CD1c-positive myeloid dendritic cell (primary cell): ENCODE results near the gene BATF.
A peak's percentile ranks its signal among the peaks of the same experiment; 100 is the strongest.

Experiments used
- DNase-seq: peaks from one replicate; pipeline ENCODE4 v3.0.0-alpha.2; 2016; ENCODE audit errors: extremely low spot score

BATF gene

DNA sequence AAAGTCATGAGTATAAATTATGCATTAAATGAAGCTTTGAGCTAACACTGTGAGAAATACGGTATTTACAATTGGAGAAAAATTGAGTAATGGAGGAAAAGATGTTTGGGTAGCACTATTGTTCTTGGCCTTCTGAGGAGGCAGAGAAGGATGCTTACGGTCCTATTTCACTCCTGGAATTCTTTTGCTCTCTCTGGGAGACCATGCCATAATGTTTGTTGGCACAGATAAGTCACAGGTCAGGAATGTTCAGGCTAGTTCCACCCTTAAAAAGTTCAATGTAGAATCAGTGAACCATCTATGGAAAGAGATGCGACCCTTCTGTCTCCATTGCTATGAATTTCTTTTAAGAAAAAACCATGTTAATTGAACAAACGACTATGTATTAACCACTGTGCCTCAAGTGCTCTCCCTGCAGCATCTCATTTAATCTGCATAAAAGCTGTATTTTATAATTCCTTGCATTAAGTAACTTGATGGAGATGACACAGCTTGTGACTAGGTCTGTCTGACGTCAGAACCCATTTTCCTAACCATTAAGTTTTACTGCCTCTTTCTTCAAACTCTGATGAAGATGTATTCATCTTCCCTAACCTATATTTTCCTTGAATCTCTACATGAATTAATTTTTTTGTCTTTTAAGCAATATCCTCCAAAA lies 9.5 kb downstream of the BATF start:
- no peak for DNase-seq

GRCh38 chr14:75533791-75534555 lies 11.7 kb downstream of the BATF start:
- DNase-seq, result no peak

DNA sequence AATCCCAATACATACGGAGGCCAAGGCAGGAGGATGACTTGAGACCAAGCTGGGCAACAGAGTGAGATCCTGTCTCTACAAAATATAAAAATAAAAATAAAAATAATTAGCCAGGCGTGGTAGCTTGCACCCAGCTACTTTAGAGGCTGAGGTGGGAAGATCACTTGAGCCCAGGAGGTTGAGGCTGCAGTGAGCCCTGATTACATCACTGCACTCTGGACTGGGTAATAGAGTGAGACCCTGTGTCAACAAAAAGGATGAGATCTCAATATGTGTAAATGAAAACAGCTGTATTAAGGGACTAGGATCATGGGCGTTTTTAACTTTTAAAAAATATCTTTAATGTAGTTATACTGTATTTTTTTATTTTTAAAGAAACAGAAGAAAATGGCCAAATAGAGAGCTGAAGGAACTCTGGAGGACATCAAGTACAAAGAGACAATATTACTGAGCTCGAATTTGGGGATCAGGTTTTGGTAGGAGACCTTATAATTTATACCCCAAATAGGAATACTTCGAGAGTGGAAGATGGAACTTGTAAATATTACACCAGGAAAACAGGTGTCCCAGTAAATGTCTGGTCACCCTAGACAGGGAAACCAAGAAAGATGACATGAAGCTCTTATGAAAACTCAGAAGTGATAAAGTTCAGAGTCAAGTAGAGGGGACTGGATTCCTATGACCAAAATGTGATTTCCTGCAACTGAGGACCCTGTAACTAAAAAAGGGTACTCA lies 13.1 kb downstream of the BATF start:
- no peak for DNase-seq

DNA sequence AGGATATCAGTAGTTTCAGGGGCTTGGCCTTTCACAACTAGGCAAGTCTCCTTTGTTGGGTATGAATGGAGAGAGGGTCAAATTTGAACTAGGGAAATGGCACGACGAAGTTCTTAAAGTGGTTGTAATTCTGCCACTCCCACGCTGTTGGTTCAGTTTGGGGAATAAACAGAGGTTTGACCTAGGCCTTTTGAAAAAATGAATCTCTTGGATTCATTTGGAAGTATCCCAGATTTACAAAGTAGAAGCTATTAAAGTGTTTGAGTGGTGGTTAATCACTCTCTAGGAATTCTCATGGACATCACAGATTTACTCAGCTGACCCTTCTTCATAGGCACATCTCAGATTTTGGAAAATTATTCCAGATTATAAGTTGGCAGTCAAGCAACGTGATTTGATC lies 14.8 kb downstream of the BATF start:
- no peak for DNase-seq

DNA sequence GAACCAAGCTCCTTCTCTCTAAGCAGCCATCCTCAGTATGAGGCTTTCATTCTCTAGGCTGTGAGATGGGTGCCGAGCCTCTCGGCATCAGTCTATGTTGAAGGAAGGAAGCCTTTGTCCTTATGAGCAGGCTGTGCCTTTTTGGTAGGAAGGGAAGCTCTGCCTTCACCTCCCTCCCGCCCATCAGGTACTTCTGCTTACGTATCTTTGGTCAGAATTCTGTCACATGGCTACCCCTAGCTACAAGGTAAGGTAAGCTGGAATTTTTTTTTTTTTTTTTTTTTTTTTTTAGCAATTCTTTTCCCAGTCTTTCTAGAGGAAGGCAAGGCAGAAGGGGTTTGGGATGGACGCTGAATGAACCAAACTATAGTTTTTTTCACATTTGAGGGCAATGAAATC lies 16.9 kb downstream of the BATF start:
- DNase-seq, result no peak

DNA sequence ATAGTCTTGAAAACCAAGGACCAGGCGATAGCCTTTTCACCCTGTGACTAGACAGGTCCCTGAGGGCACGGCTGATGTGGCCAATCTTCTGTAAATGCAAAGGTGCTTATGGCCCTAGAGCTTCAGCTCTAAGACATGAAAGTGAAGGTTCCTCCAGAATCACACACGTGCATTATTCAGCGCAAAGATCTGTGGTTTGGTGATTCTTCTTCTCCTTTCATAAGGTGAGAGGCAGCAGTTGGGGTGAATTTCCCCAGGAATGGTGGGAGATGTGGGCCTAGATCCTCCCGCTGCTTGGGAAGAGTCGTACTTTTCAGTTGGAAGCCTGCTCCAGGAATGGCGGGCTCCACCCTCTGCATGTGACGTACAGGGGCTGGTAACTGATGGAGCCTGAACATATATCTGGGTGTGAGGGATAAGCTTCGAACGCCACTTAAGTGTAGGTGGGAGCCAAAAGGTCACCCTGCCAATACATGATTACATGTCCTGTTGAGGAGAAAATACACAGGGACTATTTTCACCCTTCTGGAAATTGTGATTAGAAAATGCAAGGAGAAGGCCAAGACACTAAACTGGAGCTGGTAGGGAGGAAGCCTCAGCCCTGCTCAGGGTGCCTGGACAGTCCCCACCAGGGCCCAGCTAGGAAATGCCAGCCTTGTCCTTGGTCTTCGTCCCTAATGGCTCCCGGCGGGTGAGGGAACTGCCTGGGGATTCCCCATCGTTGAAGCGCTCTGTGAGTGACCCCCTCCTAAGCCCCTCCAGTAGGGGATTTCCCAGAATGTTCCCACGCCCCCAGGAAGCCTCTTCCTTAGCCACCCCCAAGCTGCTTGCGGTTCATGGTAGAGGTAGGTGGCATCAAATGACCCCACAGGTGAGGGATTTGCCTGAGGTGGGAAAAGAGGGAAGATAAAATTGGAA lies 17.6 kb downstream of the BATF start:
- DNase-seq, result no peak

DNA sequence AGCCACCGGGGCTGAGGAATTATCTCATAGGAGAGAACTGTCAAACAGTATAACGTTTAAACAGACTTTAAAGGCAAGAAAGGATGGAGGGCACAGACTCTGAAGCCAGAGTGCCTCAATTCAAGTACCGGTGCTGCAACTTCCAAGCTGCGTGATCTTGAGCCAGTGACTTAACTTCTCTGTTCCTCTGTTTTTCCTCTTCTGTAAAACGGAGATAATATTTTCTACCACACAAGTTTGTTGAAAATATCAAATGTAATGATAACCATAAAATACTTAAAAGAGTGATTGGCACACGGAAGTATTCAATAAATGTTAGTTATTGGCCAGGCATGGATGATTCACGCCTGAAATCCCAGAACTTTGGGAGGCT lies 18.2 kb downstream of the BATF start:
- no peak for DNase-seq

DNA sequence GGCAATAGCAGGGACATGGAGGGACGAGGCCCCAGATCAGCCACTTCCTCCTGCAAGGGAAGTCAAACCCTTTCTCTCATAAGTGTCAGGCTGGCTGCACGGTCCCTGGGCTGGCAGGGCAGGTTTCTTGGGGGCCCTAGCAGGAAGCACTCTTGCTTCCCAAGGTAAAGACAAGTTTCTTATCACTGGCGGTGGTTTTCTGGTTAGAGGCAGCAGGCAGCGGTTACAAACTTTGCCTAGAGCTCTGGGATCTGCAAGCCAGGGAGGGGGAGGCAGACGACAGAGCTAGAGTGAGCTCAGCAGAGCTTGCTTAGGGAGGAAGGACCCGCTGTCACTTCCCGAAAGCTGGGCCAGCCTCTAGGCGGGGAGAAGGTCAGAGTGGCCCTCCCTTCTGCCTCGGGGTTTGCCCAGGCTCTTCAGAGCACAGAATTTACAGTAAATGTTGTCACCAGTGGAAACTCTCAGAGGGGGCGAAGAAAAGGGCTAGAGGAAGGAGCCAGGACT lies 20.4 kb downstream of the BATF start:
- peak; percentile 85 for DNase-seq

- no peak for DNase-seq
Measured at GRCh38 chr14:75543253-75543652, 21.0 kb downstream of the BATF start.

- DNase-seq, result no peak
Measured at GRCh38 chr14:75543786-75544185, 21.5 kb downstream of the BATF start.

DNA sequence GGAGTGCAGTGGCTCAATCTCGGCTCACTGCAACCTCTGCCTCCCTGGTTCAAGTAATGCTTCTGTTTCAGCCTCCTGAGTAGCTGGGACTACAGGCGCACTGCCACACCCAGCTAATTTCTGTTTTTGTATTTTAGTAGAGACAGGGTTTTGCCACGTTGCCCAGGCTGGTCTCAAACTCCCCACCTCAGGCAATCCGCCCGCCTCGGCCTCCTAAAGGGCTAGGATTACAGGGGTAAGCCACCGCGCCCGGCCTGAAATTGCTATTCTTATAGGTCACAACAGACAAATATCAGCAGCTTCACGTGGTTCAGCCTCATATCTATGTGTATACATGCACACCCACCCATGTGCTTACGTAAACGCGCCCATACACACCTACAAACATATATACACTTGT lies 23.6 kb downstream of the BATF start:
- DNase-seq, result no peak

DNA sequence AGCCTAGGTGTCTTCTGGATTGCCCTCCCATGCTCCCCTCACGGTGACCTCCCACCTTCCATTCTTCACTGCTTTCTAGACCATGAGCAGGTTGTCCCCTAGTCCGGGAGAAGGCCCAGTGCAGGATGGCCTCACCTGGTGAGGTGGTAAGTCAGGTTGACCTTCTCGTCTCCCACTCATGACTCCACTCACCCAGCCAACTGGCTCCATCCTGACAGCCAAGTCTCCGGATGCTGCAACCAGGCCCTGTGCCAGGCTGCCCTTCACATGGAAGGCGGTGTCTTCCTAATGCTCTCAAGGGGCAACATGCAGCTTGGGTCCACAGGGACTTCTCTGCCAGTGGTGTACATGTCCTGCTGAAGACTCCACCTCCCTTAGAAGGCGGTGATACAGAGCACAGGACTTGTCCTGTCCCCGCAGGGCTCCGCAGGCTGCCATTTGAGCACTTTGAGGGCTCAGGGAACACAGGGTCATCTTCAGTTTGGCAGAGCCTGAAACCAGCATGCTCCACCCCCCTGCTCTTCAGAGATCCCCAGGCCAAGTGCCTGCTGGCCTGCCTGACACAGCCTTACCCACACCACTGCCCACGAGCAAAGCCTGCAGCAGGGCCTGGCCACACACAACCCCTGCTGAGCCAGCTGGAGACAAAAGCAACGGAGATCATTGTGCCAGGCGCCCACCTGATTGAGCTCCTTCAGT lies 25.4 kb downstream of the BATF start:
- no peak for DNase-seq

DNA sequence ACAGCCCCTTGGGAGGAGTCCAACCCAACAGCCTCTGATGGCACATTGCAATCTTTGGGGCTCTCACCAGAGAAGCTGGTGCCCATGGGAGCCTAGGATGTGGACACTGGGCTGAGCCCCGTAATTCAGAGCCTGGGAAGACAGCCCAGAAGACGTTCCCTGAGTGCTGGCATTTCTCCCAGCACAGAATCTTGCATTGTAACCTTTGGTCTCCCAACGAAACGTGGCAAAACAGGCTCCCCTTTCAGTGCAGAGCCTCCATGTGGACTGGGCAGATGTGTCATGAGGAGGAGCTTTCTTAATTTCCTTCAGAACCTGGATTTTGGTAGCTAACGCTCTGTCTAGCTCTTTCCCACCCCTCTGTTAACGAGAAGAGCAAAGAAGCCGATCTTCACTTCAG lies 26.3 kb downstream of the BATF start:
- DNase-seq, result no peak

DNA sequence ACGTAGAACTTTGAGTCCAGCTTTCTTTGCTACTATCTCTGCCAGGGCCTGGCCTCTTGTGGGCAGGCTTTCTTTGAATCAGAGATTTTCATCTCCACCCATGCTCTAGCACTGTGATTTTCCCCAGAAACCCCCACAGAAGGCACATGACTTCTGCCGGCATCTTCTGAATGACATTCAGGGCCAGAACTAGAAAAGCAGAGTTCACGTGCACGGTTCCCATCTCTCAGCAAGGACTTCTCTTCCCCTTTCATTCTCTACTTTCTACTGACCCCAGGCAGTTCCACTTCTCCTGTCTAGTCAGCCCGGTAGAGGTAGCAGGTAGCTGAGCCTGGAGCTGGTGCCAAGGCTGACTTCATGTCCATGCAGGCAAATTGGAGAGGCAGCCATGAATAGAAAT lies 26.9 kb downstream of the BATF start:
- peak; percentile 57 for DNase-seq

DNA sequence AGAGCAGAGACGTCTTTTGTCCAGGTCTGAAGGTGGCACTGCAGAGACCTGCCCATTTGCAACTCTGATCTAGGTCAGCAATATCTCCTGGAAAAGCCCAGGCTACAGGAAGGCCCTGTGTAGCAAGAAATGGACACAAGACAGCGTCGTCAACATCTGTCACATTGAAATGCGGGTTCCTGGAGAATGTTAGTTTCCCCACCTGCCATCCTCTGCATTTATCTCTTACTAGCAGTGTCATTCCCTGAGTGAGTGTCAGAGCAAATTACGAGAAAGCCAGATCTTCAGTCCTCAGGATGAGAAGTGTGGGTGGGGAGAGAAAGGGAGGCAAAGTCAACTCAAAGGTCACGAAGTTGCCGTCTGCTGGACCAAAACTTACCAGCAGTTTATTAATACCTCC lies 28.8 kb downstream of the BATF start:
- no peak for DNase-seq

DNA sequence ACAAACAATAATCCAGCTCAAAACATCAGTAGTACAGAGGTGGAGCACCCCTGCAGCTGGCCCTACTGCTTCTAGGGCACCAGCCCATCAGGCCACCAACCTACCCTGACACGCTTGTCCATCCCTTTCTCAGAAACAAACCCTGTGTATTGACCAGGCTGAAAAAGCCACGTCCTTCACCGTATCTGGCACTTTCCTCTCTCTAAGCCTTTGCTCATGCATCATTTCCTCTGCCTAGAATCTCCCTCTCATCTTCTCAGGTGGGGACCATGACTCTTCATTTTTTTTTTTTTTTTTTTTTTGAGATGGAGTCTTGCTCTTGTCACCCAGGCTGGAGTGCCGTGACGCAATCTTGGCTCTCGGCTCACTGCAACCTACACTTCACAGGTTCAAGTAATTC lies 30.9 kb downstream of the BATF start:
- no peak for DNase-seq

DNA sequence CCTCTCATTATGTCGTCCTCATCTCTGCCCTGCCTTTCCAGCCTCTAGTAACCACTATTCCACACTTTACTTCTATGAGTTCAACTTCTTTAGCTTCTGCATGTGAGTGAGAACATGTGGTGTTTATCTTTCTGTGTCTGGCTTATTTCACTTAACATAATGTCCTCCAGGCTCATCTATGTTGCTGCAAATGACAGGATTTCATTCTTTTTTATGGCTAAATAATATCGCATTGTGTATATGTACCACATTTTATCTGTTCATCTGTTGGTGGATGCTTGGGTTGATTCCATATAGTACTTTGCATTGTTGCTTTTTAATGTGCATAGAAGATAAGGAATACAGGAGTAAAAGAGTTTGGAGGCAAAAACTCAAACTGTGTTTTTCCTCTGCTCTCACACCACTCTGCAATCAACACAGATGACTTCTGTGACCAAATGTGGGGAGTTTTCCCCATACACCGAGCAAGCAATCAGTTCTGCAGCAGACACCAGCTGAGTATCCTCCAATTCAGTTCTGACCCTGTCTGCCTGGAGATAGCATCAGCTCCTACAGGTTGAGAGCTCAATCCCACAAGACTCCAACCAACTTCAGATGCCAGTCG lies 31.6 kb downstream of the BATF start:
- no peak for DNase-seq

GRCh38 chr14:75554482-75554881 lies 32.2 kb downstream of the BATF start:
- DNase-seq, result no peak

GRCh38 chr14:75558440-75558839 lies 36.2 kb downstream of the BATF start:
- DNase-seq, result no peak

DNA sequence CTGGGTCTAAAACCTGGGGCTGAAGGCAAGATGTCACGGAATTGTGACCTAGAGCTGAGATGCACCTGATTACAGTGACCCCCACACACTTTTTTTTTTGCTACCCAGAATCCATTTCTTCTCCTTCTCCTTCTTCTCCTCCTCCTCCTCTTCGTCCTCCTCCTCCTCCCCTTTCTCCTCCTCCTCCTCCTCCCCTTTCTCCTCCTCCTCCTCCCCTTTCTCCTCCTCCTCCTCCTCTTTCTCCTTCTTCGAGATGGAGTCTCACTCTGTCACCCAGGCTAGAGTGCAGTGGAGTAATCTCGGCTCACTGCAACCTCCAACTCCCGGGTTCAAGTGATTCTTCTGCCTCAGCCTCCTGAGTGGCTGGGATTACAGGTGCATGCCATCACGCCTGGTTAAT lies 36.8 kb downstream of the BATF start:
- DNase-seq, result no peak
